Measurements from ENCODE around the gene DHX9. TPM values are rescaled to one million over a fixed set of nuclear protein-coding genes. Genes with fewer than 3 reads are reported as not detected.

DHX9 gene
- total and polyA plus RNA-seq, 2 of the 13 experiments (the other 11 are each of a cell fraction or from before 2014, with no cell fraction given) = 84.8 to 211 TPM

DNA sequence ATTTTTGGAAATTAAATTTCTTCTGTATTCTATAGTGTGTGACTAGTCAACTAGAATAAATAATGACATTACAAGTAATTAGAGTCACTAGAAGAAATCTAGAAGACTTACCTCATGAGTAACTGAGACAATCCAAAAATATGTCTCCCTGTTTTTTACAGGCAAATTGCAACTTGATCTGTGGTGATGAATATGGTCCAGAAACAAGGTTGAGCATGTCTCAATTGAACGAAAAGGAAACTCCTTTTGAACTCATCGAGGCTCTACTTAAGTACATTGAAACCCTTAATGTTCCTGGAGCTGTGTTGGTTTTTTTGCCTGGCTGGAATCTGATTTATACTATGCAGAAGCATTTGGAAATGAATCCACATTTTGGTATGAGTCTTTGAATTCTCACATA lies 36.7 kb downstream of the DHX9 start (continued):
- TF ChIP-seq, protein P1, sequence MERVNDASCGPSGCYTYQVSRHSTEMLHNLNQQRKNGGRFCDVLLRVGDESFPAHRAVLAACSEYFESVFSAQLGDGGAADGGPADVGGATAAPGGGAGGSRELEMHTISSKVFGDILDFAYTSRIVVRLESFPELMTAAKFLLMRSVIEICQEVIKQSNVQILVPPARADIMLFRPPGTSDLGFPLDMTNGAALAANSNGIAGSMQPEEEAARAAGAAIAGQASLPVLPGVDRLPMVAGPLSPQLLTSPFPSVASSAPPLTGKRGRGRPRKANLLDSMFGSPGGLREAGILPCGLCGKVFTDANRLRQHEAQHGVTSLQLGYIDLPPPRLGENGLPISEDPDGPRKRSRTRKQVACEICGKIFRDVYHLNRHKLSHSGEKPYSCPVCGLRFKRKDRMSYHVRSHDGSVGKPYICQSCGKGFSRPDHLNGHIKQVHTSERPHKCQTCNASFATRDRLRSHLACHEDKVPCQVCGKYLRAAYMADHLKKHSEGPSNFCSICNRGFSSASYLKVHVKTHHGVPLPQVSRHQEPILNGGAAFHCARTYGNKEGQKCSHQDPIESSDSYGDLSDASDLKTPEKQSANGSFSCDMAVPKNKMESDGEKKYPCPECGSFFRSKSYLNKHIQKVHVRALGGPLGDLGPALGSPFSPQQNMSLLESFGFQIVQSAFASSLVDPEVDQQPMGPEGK (CRISPR knock-in tag; IDR thresholded peaks at IDR 0.05) = no peak
- TF ChIP-seq KDM6A (CRISPR knock-in tag; IDR thresholded peaks at IDR 0.05; ENCODE audit: low read depth) = no peak
- TF ChIP-seq, protein P2, sequence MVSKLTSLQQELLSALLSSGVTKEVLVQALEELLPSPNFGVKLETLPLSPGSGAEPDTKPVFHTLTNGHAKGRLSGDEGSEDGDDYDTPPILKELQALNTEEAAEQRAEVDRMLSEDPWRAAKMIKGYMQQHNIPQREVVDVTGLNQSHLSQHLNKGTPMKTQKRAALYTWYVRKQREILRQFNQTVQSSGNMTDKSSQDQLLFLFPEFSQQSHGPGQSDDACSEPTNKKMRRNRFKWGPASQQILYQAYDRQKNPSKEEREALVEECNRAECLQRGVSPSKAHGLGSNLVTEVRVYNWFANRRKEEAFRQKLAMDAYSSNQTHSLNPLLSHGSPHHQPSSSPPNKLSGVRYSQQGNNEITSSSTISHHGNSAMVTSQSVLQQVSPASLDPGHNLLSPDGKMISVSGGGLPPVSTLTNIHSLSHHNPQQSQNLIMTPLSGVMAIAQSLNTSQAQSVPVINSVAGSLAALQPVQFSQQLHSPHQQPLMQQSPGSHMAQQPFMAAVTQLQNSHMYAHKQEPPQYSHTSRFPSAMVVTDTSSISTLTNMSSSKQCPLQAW (CRISPR knock-in tag; IDR thresholded peaks at IDR 0.05) = no peak
- TF ChIP-seq ZNF460 (CRISPR knock-in tag; IDR thresholded peaks at IDR 0.05; ENCODE audit: borderline replicate concordance) = no peak
- no peak for TF ChIP-seq HOXD1 (CRISPR knock-in tag; IDR thresholded peaks at IDR 0.05)

DNA sequence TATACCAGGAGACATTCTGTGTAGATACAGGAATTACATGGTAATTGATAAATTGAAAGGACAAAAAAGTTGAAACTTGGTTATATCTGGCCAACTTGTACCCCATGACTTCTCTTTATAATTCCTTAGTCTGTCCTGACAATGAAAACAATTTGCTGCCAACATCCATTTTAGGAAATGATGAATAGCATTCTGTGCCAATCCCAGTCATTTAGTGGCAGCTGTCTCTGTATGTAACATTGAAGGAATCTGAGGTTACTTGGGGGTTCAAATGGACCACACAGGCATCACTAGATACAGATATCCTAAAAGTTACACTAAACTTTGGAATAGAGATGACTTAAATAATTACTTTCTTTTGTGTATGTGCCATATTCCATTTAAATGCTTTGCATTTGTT lies 38.2 kb downstream of the DHX9 start:
- CTCF ChIA-PET (ENCODE audit: low intra/inter-chr PET ratio, low total read pairs) = no interaction called here

More for the DNA sequence above, 38.2 kb downstream of the DHX9 start:
- peaks cover 32 to 98% of the 10 kb centered on the region in 2 experiments for H3K36me3 ChIP-seq (replicated peaks in 1 of 2; ENCODE audit: control insufficient read depth in 1 of 2, insufficient read depth in 2 of 2, low read length in 2 of 2)
- H3K27me3 ChIP-seq (ENCODE audit: control insufficient read depth in 1 of 2, insufficient read depth in 2 of 2, low read length in 2 of 2) = no peaks in the 10 kb centered on the region
- ATAC-seq (no peak), DNase-seq (ENCODE audit: low spot score) (no peak), FAIRE-seq (no peak)
- intact Hi-C loops (cut with micrococcal nuclease; ENCODE audit: unreplicated experiment) = no loop called here
- H3K4me3 ChIP-seq (replicated peaks in 1 of 3; ENCODE audit: insufficient read depth in 1 of 3, low read depth in 2 of 3, low read length in 3 of 3) = no peak overlapping the region
- no TSS peak for BruUV-seq (replicated peaks)
- in situ Hi-C loops (cut with HindIII; ENCODE audit: extremely low pct_ligation_motif_present, low pct_unique_long_range_greater_than_20kb) = no loop called here
- no peak for TF ChIP-seq NFYC (CRISPR knock-in tag; IDR thresholded peaks at IDR 0.05)
- TF ChIP-seq ZNF75D (CRISPR knock-in tag; IDR thresholded peaks at IDR 0.05; ENCODE audit: borderline replicate concordance) = no peak
- no peak for TF ChIP-seq SYNCRIP (IDR thresholded peaks at IDR 0.05; ENCODE audit: insufficient read depth, low read depth, low read length)
- TF ChIP-seq, protein P3, sequence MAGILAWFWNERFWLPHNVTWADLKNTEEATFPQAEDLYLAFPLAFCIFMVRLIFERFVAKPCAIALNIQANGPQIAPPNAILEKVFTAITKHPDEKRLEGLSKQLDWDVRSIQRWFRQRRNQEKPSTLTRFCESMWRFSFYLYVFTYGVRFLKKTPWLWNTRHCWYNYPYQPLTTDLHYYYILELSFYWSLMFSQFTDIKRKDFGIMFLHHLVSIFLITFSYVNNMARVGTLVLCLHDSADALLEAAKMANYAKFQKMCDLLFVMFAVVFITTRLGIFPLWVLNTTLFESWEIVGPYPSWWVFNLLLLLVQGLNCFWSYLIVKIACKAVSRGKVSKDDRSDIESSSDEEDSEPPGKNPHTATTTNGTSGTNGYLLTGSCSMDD (CRISPR knock-in tag; IDR thresholded peaks at IDR 0.05) = no peak
- TF ChIP-seq, protein P4, sequence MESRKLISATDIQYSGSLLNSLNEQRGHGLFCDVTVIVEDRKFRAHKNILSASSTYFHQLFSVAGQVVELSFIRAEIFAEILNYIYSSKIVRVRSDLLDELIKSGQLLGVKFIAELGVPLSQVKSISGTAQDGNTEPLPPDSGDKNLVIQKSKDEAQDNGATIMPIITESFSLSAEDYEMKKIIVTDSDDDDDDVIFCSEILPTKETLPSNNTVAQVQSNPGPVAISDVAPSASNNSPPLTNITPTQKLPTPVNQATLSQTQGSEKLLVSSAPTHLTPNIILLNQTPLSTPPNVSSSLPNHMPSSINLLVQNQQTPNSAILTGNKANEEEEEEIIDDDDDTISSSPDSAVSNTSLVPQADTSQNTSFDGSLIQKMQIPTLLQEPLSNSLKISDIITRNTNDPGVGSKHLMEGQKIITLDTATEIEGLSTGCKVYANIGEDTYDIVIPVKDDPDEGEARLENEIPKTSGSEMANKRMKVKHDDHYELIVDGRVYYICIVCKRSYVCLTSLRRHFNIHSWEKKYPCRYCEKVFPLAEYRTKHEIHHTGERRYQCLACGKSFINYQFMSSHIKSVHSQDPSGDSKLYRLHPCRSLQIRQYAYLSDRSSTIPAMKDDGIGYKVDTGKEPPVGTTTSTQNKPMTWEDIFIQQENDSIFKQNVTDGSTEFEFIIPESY (CRISPR knock-in tag; IDR thresholded peaks at IDR 0.05) = no peak
- TF ChIP-seq, protein P5, sequence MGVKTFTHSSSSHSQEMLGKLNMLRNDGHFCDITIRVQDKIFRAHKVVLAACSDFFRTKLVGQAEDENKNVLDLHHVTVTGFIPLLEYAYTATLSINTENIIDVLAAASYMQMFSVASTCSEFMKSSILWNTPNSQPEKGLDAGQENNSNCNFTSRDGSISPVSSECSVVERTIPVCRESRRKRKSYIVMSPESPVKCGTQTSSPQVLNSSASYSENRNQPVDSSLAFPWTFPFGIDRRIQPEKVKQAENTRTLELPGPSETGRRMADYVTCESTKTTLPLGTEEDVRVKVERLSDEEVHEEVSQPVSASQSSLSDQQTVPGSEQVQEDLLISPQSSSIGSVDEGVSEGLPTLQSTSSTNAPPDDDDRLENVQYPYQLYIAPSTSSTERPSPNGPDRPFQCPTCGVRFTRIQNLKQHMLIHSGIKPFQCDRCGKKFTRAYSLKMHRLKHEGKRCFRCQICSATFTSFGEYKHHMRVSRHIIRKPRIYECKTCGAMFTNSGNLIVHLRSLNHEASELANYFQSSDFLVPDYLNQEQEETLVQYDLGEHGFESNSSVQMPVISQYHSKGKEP (CRISPR knock-in tag; IDR thresholded peaks at IDR 0.05) = no peak
- no peak for TF ChIP-seq SALL1 (CRISPR knock-in tag; IDR thresholded peaks at IDR 0.05)
- H2AFZ ChIP-seq (ENCODE audit: low read length) = no peak overlapping the region
- no peaks in the 10 kb centered on the region for H3K79me2 ChIP-seq (ENCODE audit: insufficient read depth, low read length)
- no peak overlapping the region for H3K4me2 ChIP-seq (ENCODE audit: low read depth, low read length)
- H3K9me3 ChIP-seq (ENCODE audit: low read length) = no peaks in the 10 kb centered on the region
- POLR2A ChIA-PET = no interaction called here
- H3K4me1 ChIP-seq (ENCODE audit: insufficient read depth, low read length) = no peaks in the 10 kb centered on the region
- H3K9ac ChIP-seq (ENCODE audit: insufficient read depth, low read depth, low read length) = no peak overlapping the region
- H3K27ac ChIP-seq (ENCODE audit: extremely low read length, insufficient read depth, low read length) = no peak overlapping the region
- 0 out of 2 replicates have a peak, but pooled peaks cover 4% of the 10 kb centered on the region for H4K20me1 ChIP-seq (ENCODE audit: insufficient read depth, low read length)
